Loucy (cell line): Measurements from ENCODE around the gene CHURC1.

ENCODE experiments used
- CTCF ChIP-seq: fragments of 200-600 bp; sonication (generic); conservative IDR thresholded peaks from 2 replicates; pipeline ENCODE4 v1.5.1; 2014; ENCODE audit warnings: mild to moderate bottlenecking, antibody characterized with exemption, low read length
- EZH2phosphoT487 ChIP-seq: fragments of 200-600 bp; IDR thresholded peaks from 2 replicates; pipeline ENCODE4 v1.6.1; 2018; ENCODE audit warnings: antibody characterized with exemption, mild to moderate bottlenecking, moderate library complexity, borderline replicate concordance

GRCh38 chr14:64927031-64927430 lies 12.8 kb downstream of the CHURC1 start:
- TF ChIP-seq CTCF (no peak), EZH2phosphoT487 (no peak)
